Central memory CD8-positive, alpha-beta T cell (primary cell): ENCODE results near the gene ITIH4.
A peak's percentile ranks its signal among the peaks of the same experiment; 100 is the strongest.

Experiments used
- ATAC-seq: fragments of 150-1000 bp; cut with Tn5 transposase; replicated peaks from 2 replicates; pipeline ENCODE4 v1.10.0; 2022; ENCODE audit warnings: mild to moderate bottlenecking, moderate FRiP score, moderate number of reproducible peaks; ENCODE audit not compliant: poor library complexity, severe bottlenecking; ENCODE audit errors: extremely low read depth
- DNase-seq, 2 donors: peaks; one replicate each; pipeline ENCODE4 v3.0.0; 2021; ENCODE audit warnings: low spot score in 2 of 2
- H3K27ac Mint-ChIP-seq: one replicate; pipeline ENCODE4 v1.8.0; 2022; ENCODE audit warnings: low read depth, mild to moderate bottlenecking, moderate library complexity, mixed read lengths
- H3K27me3 Mint-ChIP-seq: one replicate; pipeline ENCODE4 v1.8.0; 2022; ENCODE audit warnings: mixed read lengths
- H3K36me3 Mint-ChIP-seq: one replicate; pipeline ENCODE4 v1.8.0; 2022; ENCODE audit warnings: mild to moderate bottlenecking, moderate library complexity, mixed read lengths; ENCODE audit not compliant: insufficient read depth
- H3K4me1 Mint-ChIP-seq: one replicate; pipeline ENCODE4 v1.8.0; 2022; ENCODE audit warnings: mixed read lengths
- H3K4me3 Mint-ChIP-seq: one replicate; pipeline ENCODE4 v1.8.0; 2022; ENCODE audit warnings: mild to moderate bottlenecking, moderate library complexity, mixed read lengths
- H3K9me3 Mint-ChIP-seq: one replicate; pipeline ENCODE4 v1.8.0; 2022; ENCODE audit warnings: mixed read lengths

The ITIH4 gene

GRCh38 chr3:52865994-52866393 is 35.5 kb upstream of the ITIH4 start:
- Mint-ChIP-seq H3K4me3 (no peak overlapping the region), H3K27ac (peak overlapping the region; percentile 30), H3K27me3 (no peaks in the 10 kb centered on the region), H3K4me1 (peaks cover 40% of the 10 kb centered on the region), H3K36me3 (peaks cover 4% of the 10 kb centered on the region), H3K9me3 (peaks cover 9% of the 10 kb centered on the region)
- no peak for ATAC-seq
- no peak for DNase-seq

- no peak for DNase-seq
- Mint-ChIP-seq H3K4me1 (peaks cover 28% of the 10 kb centered on the region), H3K27ac (peak overlapping the region; percentile 3), H3K9me3 (no peaks in the 10 kb centered on the region), H3K36me3 (peaks cover 5% of the 10 kb centered on the region), H3K27me3 (no peaks in the 10 kb centered on the region), H3K4me3 (no peak overlapping the region)
- ATAC-seq, result no peak
These were observed 29.9 kb upstream of the ITIH4 start for GRCh38 chr3:52860424-52860768.

DNA sequence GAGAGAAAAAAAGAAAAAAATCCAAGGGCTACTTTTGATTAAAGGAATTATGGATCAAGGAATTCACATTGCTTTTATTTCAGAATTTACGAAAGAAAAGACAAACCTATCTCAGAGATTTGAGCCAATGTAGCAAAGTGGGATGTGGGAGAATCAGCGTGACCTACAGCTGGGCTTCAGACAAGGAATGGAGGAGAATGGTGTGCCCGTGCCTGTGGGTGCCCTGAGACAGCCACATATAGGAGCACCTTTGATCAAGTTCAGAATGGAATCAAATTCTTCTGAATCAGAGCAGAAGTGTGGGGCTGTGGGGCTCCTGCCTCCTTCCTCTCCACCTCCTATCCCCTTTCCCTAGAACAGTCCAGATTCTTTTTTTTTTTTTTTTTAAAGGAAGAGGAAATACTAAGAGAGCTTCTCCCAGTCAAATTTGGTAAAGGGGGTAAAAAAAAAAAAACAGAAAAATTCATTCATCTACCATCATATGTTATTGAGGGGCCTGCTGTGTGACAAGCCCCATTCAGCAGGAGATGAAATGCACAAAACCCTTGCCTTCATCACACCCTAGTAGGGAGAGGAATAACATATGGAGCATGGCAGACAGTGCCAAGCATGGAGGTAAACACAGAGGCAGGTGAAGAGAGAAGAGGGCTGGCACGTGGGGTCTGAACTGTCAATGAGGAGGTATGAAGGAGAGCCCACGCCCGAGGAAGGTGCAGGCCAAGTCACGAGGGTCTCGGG is 29.4 kb upstream of the ITIH4 start:
- Mint-ChIP-seq H3K4me1 (peaks cover 28% of the 10 kb centered on the region), H3K9me3 (no peaks in the 10 kb centered on the region), H3K27ac (peak overlapping the region; percentile 3), H3K27me3 (no peaks in the 10 kb centered on the region), H3K36me3 (peaks cover 5% of the 10 kb centered on the region), H3K4me3 (no peak overlapping the region)
- DNase-seq (no peak), ATAC-seq (no peak)

GRCh38 chr3:52857864-52858263 is 27.4 kb upstream of the ITIH4 start:
- Mint-ChIP-seq H3K27ac (no peak overlapping the region), H3K4me1 (peaks cover 27% of the 10 kb centered on the region), H3K27me3 (no peaks in the 10 kb centered on the region), H3K4me3 (no peak overlapping the region), H3K36me3 (peaks cover 7% of the 10 kb centered on the region), H3K9me3 (no peaks in the 10 kb centered on the region)
- DNase-seq, result no peak
- ATAC-seq, result no peak

DNA sequence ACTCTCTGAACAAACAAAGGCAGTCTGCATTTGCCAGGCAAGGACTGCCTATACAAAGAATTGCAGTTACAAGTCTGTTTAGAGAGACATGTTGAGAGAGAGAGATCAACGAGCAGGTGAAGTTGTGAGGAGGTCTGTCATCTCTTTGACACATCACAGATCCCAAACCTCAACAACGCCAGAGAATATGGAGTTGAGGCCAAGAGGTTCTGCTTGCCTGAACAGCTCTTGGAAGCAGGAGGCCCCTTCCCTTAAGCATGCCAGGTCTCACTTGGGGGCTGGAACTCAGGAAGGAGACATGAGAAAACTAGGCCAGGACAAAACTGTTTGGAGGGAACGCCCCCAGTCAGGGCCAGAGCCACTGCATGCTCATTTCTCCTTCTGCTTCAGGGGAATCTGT is 26.7 kb upstream of the ITIH4 start:
- Mint-ChIP-seq H3K4me1 (peaks cover 20% of the 10 kb centered on the region), H3K27me3 (no peaks in the 10 kb centered on the region), H3K9me3 (no peaks in the 10 kb centered on the region), H3K27ac (no peak overlapping the region), H3K4me3 (no peak overlapping the region), H3K36me3 (peaks cover 8% of the 10 kb centered on the region)
- no peak for DNase-seq
- ATAC-seq, result no peak

DNA sequence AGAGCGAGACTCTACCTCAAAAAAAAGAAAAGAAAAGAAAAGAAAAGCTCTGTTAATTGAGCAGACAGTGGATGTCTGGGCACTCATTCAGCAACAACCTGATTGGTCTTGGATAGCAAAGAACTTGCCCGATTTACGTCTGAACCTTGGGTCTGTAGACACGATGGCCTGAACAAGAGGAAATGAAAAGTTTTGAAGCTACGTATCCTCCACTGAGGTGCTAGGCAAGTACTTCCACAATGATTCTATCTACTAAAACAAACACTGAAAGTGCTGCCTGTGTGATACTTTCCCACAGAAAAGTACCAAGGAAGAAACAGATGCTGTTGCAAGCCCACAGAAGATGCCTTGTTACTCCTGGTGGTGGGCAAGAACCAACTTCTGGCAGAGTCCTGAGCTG is 26.2 kb upstream of the ITIH4 start:
- H3K4me1 Mint-ChIP-seq, result peaks cover 15% of the 10 kb centered on the region
- DNase-seq (no peak), ATAC-seq (no peak)
- H3K27ac Mint-ChIP-seq, result no peak overlapping the region
- H3K27me3 Mint-ChIP-seq, result no peaks in the 10 kb centered on the region
- H3K36me3 Mint-ChIP-seq, result peaks cover 11% of the 10 kb centered on the region
- H3K9me3 Mint-ChIP-seq, result no peaks in the 10 kb centered on the region
- no peak overlapping the region for H3K4me3 Mint-ChIP-seq

- DNase-seq, result no peak
- Mint-ChIP-seq H3K9me3 (no peaks in the 10 kb centered on the region), H3K27ac (no peak overlapping the region), H3K4me1 (peaks cover 6% of the 10 kb centered on the region), H3K4me3 (no peak overlapping the region), H3K27me3 (no peaks in the 10 kb centered on the region), H3K36me3 (peaks cover 13% of the 10 kb centered on the region)
- no peak for ATAC-seq
These were observed 23.5 kb upstream of the ITIH4 start for GRCh38 chr3:52854013-52854412.

GRCh38 chr3:52852419-52852818 is 21.9 kb upstream of the ITIH4 start:
- ATAC-seq, result no peak
- Mint-ChIP-seq H3K4me3 (no peak overlapping the region), H3K36me3 (peaks cover 14% of the 10 kb centered on the region), H3K9me3 (no peaks in the 10 kb centered on the region), H3K27me3 (no peaks in the 10 kb centered on the region), H3K4me1 (peaks cover 6% of the 10 kb centered on the region), H3K27ac (no peak overlapping the region)
- no peak for DNase-seq

- no peak overlapping the region for H3K4me3 Mint-ChIP-seq
- no peaks in the 10 kb centered on the region for H3K27me3 Mint-ChIP-seq
- no peaks in the 10 kb centered on the region for H3K9me3 Mint-ChIP-seq
- no peak for ATAC-seq
- no peak overlapping the region for H3K27ac Mint-ChIP-seq
- H3K36me3 Mint-ChIP-seq, result peaks cover 13% of the 10 kb centered on the region
- no peak for DNase-seq
- H3K4me1 Mint-ChIP-seq, result peaks cover 6% of the 10 kb centered on the region
These were observed 20.9 kb upstream of the ITIH4 start for GRCh38 chr3:52851348-52851747.

DNA sequence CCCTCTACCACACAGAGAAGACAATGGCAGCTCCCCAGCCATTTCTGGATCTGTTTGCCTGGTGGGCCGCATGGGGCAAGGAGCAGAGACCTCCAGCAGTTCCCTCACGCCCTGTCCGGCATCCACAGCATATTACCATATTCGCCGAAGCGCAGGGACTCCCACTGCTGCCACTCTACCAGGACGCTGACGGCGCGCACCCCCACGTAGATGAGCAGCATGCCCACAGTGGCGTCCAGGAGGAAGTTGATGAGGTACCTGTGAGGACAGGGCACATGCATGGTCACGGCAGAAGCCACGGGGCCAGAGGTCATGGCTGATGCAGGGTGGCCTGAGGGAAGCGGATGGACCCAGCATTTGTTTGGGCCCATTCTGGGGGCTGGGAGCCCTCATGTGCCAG is 19.2 kb upstream of the ITIH4 start:
- Mint-ChIP-seq H3K27ac (no peak overlapping the region), H3K4me1 (no peaks in the 10 kb centered on the region), H3K4me3 (no peak overlapping the region), H3K27me3 (no peaks in the 10 kb centered on the region), H3K36me3 (peaks cover 16% of the 10 kb centered on the region), H3K9me3 (no peaks in the 10 kb centered on the region)
- no peak for ATAC-seq
- DNase-seq, result no peak

GRCh38 chr3:52848617-52849016 is 18.1 kb upstream of the ITIH4 start:
- no peaks in the 10 kb centered on the region for H3K4me1 Mint-ChIP-seq
- DNase-seq (no peak), ATAC-seq (no peak)
- no peaks in the 10 kb centered on the region for H3K9me3 Mint-ChIP-seq
- H3K4me3 Mint-ChIP-seq, result no peak overlapping the region
- no peaks in the 10 kb centered on the region for H3K27me3 Mint-ChIP-seq
- H3K27ac Mint-ChIP-seq, result no peak overlapping the region
- H3K36me3 Mint-ChIP-seq, result peaks cover 14% of the 10 kb centered on the region

DNA sequence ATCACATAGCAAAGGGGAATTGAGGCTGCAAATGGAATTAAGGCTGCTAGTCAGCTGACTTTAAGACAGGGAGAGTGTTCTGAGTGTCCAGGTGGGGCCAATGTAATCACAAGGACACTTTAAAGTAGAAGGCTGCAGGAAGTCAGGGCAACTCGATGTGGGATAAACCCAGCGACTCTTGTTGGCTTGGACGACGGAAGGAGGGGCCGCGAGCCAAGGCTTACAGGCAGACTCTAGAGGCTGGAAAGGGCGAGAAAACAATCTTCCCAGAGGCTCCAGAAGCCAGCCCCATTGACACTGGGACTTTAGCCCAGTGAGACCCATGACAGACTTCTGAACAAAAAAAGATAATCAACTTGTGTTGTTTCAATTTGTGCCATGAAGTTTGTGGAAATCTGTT is 17.3 kb upstream of the ITIH4 start:
- no peak for ATAC-seq
- Mint-ChIP-seq H3K36me3 (peaks cover 12% of the 10 kb centered on the region), H3K27me3 (no peaks in the 10 kb centered on the region), H3K4me3 (no peak overlapping the region), H3K9me3 (no peaks in the 10 kb centered on the region), H3K4me1 (no peaks in the 10 kb centered on the region), H3K27ac (no peak overlapping the region)
- DNase-seq, result no peak

DNA sequence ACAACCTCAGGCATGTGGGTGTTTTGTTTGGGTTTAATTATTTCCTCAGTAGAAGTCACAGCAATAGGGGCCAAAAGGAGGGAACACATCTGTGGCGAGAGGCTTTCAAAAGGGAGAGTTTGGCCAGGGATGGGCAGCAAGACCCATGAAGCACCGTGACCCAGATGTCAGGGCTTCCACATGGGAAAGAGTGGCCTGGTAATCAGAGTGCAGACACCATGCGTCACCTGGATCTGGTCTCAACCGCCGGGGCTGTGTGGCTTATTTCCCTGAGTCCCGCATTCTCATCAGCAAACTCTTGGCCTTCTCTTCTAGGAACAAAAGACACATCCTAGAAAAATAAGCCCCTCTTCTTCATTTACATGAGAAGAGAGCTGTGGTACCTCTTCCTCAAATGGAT is 16.8 kb upstream of the ITIH4 start:
- Mint-ChIP-seq H3K9me3 (no peaks in the 10 kb centered on the region), H3K27me3 (no peaks in the 10 kb centered on the region), H3K4me3 (no peak overlapping the region), H3K4me1 (no peaks in the 10 kb centered on the region), H3K36me3 (peaks cover 11% of the 10 kb centered on the region), H3K27ac (no peak overlapping the region)
- ATAC-seq (no peak), DNase-seq (no peak)
